A549 (cell line): Measurements from ENCODE around the gene TAAR9. TPM values are rescaled to one million over a fixed set of nuclear protein-coding genes. Genes with fewer than 3 reads are reported as not detected.

Experiments
- ATAC-seq, 2 experiments: fragments of 200-7000 bp in 1 of 2; fragments of >200 bp in 1 of 2; cut with Nextera tagmentation in 1 of 2; cut with Tn5 transposase in 1 of 2; 3 replicates each; pipeline versions ENCODE4 v1.8.0 to v1.9.1; 2018 to 2020; ENCODE audit warnings: mild to moderate bottlenecking in 1 of 2, moderate library complexity in 1 of 2
- CTCF ChIA-PET: fragments of 300-600 bp; sonication (Branson Sonifier 250); formaldehyde crosslinking; extraction: SDS; loops from one replicate; lab custom pipeline; 2021; ENCODE audit warnings: antibody characterized with exemption, inconsistent platforms; lab: Yijun Ruan, JAX
- POLR2A ChIA-PET: fragments of 350-600 bp; formaldehyde crosslinking; extraction: SDS; loops from one replicate; lab custom pipeline; 2021; ENCODE audit warnings: antibody characterized with exemption, inconsistent platforms; lab: Yijun Ruan, JAX
- DNase-seq, 2 experiments: peaks; one replicate each; pipeline versions ENCODE4 v3.0.0 to v3.0.0-alpha.2; 2011 to 2016; ENCODE audit warnings: low read depth in 1 of 2, low spot score in 1 of 2
- FAIRE-seq: peaks from 2 replicates; lab custom pipeline; 2011; peaks lifted over from hg19 to GRCh38; lab: Jason Lieb, UNC
- H3K27ac ChIP-seq, 2 experiments: fragments of >200 bp; sonication (Bioruptor Twin); formaldehyde crosslinking; 3 replicates each; pipeline ENCODE4 v1.5.1; 2016 to 2017
- H3K4me1 ChIP-seq: fragments of >200 bp; sonication (Bioruptor Twin); formaldehyde crosslinking; 3 replicates; pipeline ENCODE4 v1.6.1; 2016
- H3K4me2 ChIP-seq: fragments of >200 bp; sonication (Bioruptor Twin); formaldehyde crosslinking; 3 replicates; pipeline ENCODE4 v1.6.1; 2016
- H3K4me3 ChIP-seq: fragments of >200 bp; sonication (Bioruptor Twin); formaldehyde crosslinking; 3 replicates; pipeline ENCODE4 v1.5.1; 2016
- H3K9me3 ChIP-seq: fragments of >200 bp; sonication (Bioruptor Twin); formaldehyde crosslinking; 3 replicates; pipeline ENCODE4 v1.6.1; 2016
- BCL3 ChIP-seq: fragments of >200 bp; sonication (Bioruptor Twin); formaldehyde crosslinking; IDR thresholded peaks from 3 replicates; pipeline ENCODE4 v1.6.1; 2016
- BHLHE40 ChIP-seq: IDR thresholded peaks from 2 replicates; pipeline ENCODE4 v1.6.1; 2012; ENCODE audit warnings: low read depth, low read length, inconsistent platforms
- CBX2 ChIP-seq: fragments of 200-600 bp; sonication (generic); IDR thresholded peaks from 2 replicates; pipeline ENCODE4 v1.6.1; 2016; ENCODE audit warnings: low read depth, mild to moderate bottlenecking, borderline replicate concordance
- CEBPB ChIP-seq, 2 experiments: fragments of >200 bp in 1 of 2; sonication (Bioruptor Twin) in 1 of 2; formaldehyde crosslinking in 1 of 2; IDR thresholded peaks; 2 replicates each; pipeline ENCODE4 v1.6.1; 2012 to 2016
- CTCF ChIP-seq: fragments of >200 bp; sonication (Bioruptor Twin); formaldehyde crosslinking; IDR thresholded peaks from 3 replicates; pipeline ENCODE4 v1.5.1; 2016
- ELK1 ChIP-seq: fragments of 150-350 bp; IDR thresholded peaks from 2 replicates; pipeline ENCODE4 v1.6.1; 2014; ENCODE audit warnings: low read depth, mild to moderate bottlenecking, low read length
- EP300 ChIP-seq, 2 experiments: fragments of >200 bp; sonication (Bioruptor Twin); formaldehyde crosslinking; IDR thresholded peaks; 2 replicates in 1 of 2; 3 replicates in 1 of 2; pipeline ENCODE4 v1.6.1; 2016 to 2017
- ESRRA ChIP-seq: fragments of 150-350 bp; IDR thresholded peaks from 2 replicates; pipeline ENCODE4 v1.6.1; 2014; ENCODE audit warnings: mild to moderate bottlenecking, low read length, borderline replicate concordance
- FOSB ChIP-seq: fragments of 250-450 bp; sonication (Bioruptor Pico); IDR thresholded peaks from 2 replicates; pipeline ENCODE4 v1.5.0; 2020; ENCODE audit warnings: mild to moderate bottlenecking, moderate library complexity
- FOSL2 ChIP-seq, 2 experiments: fragments of 450-650 bp in 1 of 2; fragments of >200 bp in 1 of 2; sonication (Bioruptor Twin) in 1 of 2; formaldehyde crosslinking; IDR thresholded peaks; 2 replicates each; pipeline versions ENCODE4 v1.5.0 to v1.6.1; 2016 to 2020; ENCODE audit warnings: mild to moderate bottlenecking in 1 of 2, moderate library complexity in 1 of 2
- GATA3 ChIP-seq: IDR thresholded peaks from 2 replicates; pipeline ENCODE4 v1.6.1; 2012; ENCODE audit warnings: borderline replicate concordance
- HMGXB4 ChIP-seq: fragments of 250-450 bp; sonication (Bioruptor Pico); IDR thresholded peaks from 2 replicates; pipeline ENCODE4 v1.5.0; 2021; ENCODE audit warnings: mild to moderate bottlenecking, moderate library complexity, borderline replicate concordance
- HOXA7 ChIP-seq: fragments of 250-450 bp; sonication (Bioruptor Pico); IDR thresholded peaks from 2 replicates; pipeline ENCODE4 v1.5.0; 2020; ENCODE audit warnings: mild to moderate bottlenecking, moderate library complexity
- HOXB13 ChIP-seq: fragments of 250-450 bp; sonication (Bioruptor Pico); IDR thresholded peaks from 2 replicates; pipeline ENCODE4 v1.5.0; 2020; ENCODE audit warnings: low read depth, mild to moderate bottlenecking, moderate library complexity
- JUNB ChIP-seq: fragments of >200 bp; sonication (Bioruptor Twin); formaldehyde crosslinking; IDR thresholded peaks from 2 replicates; pipeline ENCODE4 v1.6.1; 2016
- KDM5A ChIP-seq: fragments of 200-600 bp; sonication (generic); IDR thresholded peaks from 2 replicates; pipeline ENCODE4 v1.6.1; 2016; ENCODE audit warnings: antibody characterized with exemption, mild to moderate bottlenecking
- PBX3 ChIP-seq: IDR thresholded peaks from 2 replicates; pipeline ENCODE4 v1.6.1; 2012
- SREBF2 ChIP-seq: fragments of 450-650 bp; IDR thresholded peaks from 2 replicates; pipeline ENCODE4 v1.6.1; 2014; ENCODE audit warnings: mild to moderate bottlenecking, moderate library complexity
- USF2 ChIP-seq: fragments of 450-650 bp; IDR thresholded peaks from 2 replicates; pipeline ENCODE4 v1.6.1; 2014; ENCODE audit warnings: antibody characterized with exemption
- ZFP36 ChIP-seq: fragments of 450-650 bp; IDR thresholded peaks from 2 replicates; pipeline ENCODE4 v1.6.1; 2014; ENCODE audit warnings: borderline replicate concordance; ENCODE audit not compliant: partially characterized antibody
- ZNF302 ChIP-seq: fragments of 250-450 bp; sonication (Bioruptor Pico); IDR thresholded peaks from 2 replicates; pipeline ENCODE4 v1.9.0; 2021; ENCODE audit warnings: inconsistent platforms, mild to moderate bottlenecking, moderate library complexity
- ZSCAN20 ChIP-seq: fragments of 250-450 bp; sonication (Bioruptor Pico); IDR thresholded peaks from 2 replicates; pipeline ENCODE4 v1.8.0; 2022; ENCODE audit warnings: mild to moderate bottlenecking, moderate library complexity
- WGBS: methylation state at CpG from one replicate; pipeline ENCODE4 v1.1.6; 2017; ENCODE audit errors: missing lambda C conversion rate; 5-methylcytosine and 5-hydroxymethylcytosine counted together
- polyA plus RNA-seq, 4 experiments: library from polyadenylated mRNA; depleted of rRNA in 3 of 4; stranded (reverse); fragments of >200 nt; fragmentation: RNase III in 1 of 4; extraction: RNeasy Plus Mini Kit Qiagen cat#74134 plus additional on column Dnase treatment in 1 of 4; gene quantifications; 2 replicates in 3 of 4; 3 replicates in 1 of 4; pipeline ENCODE4 v1.2.3, GENCODE V29; 2011 to 2017
- TF ChIP-seq, protein P1 (sequence below): fragments of 200-600 bp; sonication (generic); IDR thresholded peaks from 2 replicates; pipeline ENCODE4 v1.6.1; 2016; ENCODE audit warnings: antibody characterized with exemption, mild to moderate bottlenecking, moderate library complexity

TAAR9 gene
- polyA plus RNA-seq, 2 of the 4 experiments (the other 2 are of a cell fraction): not detected

- TF ChIP-seq USF2 (no peak), GATA3 (no peak), ZFP36 (no peak), HOXA7 (CRISPR knock-in tag) (no peak), ELK1 (no peak), HMGXB4 (CRISPR knock-in tag) (no peak)
Measured at GRCh38 chr6:132498638-132499037, 39.4 kb upstream of the TAAR9 start (continued).

DNA sequence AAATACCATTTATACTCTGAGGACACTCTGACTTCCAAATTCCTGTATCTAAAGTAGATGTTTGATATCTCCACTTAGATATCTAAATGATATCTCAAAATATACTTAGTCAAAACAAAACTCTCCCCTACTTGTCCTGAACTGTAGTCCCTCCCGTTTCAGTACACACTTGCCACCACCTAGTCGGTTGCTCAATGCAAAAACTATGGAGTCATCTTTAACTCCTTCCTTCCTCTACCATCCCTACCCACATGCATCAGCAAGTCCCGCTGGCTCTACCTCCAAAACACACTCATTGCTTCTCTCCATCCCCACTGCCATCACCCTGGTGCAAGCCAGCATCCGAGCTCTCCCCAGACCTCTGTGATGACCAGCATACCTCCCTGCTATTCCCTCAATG, 38.3 kb upstream of the TAAR9 start:
- H3K4me3 ChIP-seq: no peak overlapping the region
- POLR2A ChIA-PET: no interaction called here
- no peak for DNase-seq
- CTCF ChIA-PET: interaction anchor here (0.6 to 2.3 kb wide), 3 partner anchors 220 to 1403 kb away, joined by 3 to 10 read pairs (median 3); no protein-coding TSS in a partner anchor
- no peak overlapping the region for H3K27ac ChIP-seq
- TF ChIP-seq CTCF (no peak), ZNF302 (no peak), JUNB (no peak), BCL3 (no peak), EP300 (IDR thresholded peaks at IDR 0.05) (no peak)
- TF ChIP-seq, protein P1, sequence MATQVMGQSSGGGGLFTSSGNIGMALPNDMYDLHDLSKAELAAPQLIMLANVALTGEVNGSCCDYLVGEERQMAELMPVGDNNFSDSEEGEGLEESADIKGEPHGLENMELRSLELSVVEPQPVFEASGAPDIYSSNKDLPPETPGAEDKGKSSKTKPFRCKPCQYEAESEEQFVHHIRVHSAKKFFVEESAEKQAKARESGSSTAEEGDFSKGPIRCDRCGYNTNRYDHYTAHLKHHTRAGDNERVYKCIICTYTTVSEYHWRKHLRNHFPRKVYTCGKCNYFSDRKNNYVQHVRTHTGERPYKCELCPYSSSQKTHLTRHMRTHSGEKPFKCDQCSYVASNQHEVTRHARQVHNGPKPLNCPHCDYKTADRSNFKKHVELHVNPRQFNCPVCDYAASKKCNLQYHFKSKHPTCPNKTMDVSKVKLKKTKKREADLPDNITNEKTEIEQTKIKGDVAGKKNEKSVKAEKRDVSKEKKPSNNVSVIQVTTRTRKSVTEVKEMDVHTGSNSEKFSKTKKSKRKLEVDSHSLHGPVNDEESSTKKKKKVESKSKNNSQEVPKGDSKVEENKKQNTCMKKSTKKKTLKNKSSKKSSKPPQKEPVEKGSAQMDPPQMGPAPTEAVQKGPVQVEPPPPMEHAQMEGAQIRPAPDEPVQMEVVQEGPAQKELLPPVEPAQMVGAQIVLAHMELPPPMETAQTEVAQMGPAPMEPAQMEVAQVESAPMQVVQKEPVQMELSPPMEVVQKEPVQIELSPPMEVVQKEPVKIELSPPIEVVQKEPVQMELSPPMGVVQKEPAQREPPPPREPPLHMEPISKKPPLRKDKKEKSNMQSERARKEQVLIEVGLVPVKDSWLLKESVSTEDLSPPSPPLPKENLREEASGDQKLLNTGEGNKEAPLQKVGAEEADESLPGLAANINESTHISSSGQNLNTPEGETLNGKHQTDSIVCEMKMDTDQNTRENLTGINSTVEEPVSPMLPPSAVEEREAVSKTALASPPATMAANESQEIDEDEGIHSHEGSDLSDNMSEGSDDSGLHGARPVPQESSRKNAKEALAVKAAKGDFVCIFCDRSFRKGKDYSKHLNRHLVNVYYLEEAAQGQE: no peak
- ATAC-seq: no peak
- H3K4me2 ChIP-seq: no peak overlapping the region
- H3K4me1 ChIP-seq: no peaks in the 10 kb centered on the region
- no peaks in the 10 kb centered on the region for H3K9me3 ChIP-seq
- WGBS: 71% methylated on average over 4 of the region's 4 CpGs
- FAIRE-seq: no peak

- Histone ChIP-seq H3K4me3 (no peak overlapping the region), H3K27ac (no peak overlapping the region), H3K4me1 (no peaks in the 10 kb centered on the region), H3K9me3 (no peaks in the 10 kb centered on the region), H3K4me2 (no peak overlapping the region)
- no peak for ATAC-seq
- ChIA-PET CTCF (no interaction called here), POLR2A (no interaction called here)
- FAIRE-seq: no peak
- no peak for DNase-seq
- WGBS: 86% methylated on average over 5 of the region's 5 CpGs
- TF ChIP-seq ESRRA (no peak), FOSL2 (IDR thresholded peaks at IDR 0.05) (no peak), FOSL2 (CRISPR knock-in tag; IDR thresholded peaks at IDR 0.05) (no peak), FOSB (no peak), CBX2 (no peak), KDM5A (no peak), CEBPB (IDR thresholded peaks at IDR 0.05) (no peak), PBX3 (no peak), SREBF2 (no peak), EP300 (IDR thresholded peaks at IDR 0.05) (no peak), BHLHE40 (no peak), ZSCAN20 (CRISPR knock-in tag) (no peak), HOXB13 (CRISPR knock-in tag) (no peak)
Measured at GRCh38 chr6:132504757-132505156, 33.3 kb upstream of the TAAR9 start.
